NB4 (cell line): Measurements from ENCODE around the gene MIGA2.

Source experiments
- MYC ChIP-seq: IDR thresholded peaks from 2 replicates; pipeline ENCODE4 v1.6.1; 2011; ENCODE audit warnings: low read depth, low read length
- POLR2A ChIP-seq: IDR thresholded peaks from 2 replicates; pipeline ENCODE4 v1.6.1; 2011; ENCODE audit warnings: mild to moderate bottlenecking; ENCODE audit not compliant: insufficient read length; ENCODE audit errors: extremely low read depth
- TF ChIP-seq, protein P1 (sequence below): IDR thresholded peaks from one replicate; pipeline ENCODE4 v1.5.1; 2012; ENCODE audit warnings: low read depth, low read length
- TF ChIP-seq, protein P2 (sequence below): IDR thresholded peaks from 2 replicates; pipeline ENCODE4 v1.6.1; 2011; ENCODE audit warnings: low read depth, low read length

DNA sequence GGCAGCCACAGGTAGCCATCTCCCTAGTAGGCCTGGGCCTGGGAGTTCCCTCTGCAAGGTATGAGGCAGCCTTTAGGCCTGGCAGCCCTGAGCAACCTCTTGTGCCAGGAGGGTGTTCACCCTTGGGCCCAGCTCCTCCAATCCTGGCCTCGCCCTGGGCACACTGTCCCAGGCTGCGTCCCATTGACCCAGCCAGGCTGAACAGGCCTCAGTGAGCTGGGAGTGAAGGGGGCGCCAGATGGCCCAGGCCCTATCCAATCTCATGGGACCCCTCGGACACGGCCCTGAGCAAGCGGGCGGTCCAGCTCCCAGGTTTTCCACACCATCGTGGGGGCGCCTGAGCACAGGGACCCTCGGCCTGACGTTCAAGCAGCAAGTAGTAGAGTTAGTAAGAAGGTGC is 22.8 kb upstream of the MIGA2 start:
- TF ChIP-seq, protein P1, sequence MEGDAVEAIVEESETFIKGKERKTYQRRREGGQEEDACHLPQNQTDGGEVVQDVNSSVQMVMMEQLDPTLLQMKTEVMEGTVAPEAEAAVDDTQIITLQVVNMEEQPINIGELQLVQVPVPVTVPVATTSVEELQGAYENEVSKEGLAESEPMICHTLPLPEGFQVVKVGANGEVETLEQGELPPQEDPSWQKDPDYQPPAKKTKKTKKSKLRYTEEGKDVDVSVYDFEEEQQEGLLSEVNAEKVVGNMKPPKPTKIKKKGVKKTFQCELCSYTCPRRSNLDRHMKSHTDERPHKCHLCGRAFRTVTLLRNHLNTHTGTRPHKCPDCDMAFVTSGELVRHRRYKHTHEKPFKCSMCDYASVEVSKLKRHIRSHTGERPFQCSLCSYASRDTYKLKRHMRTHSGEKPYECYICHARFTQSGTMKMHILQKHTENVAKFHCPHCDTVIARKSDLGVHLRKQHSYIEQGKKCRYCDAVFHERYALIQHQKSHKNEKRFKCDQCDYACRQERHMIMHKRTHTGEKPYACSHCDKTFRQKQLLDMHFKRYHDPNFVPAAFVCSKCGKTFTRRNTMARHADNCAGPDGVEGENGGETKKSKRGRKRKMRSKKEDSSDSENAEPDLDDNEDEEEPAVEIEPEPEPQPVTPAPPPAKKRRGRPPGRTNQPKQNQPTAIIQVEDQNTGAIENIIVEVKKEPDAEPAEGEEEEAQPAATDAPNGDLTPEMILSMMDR, result no peak
- TF ChIP-seq POLR2A (no peak), MYC (no peak)
- TF ChIP-seq, protein P2, sequence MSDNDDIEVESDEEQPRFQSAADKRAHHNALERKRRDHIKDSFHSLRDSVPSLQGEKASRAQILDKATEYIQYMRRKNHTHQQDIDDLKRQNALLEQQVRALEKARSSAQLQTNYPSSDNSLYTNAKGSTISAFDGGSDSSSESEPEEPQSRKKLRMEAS, result no peak
